ENCODE measurements around the gene CREBZF.
A peak's percentile ranks its signal among the peaks of the same experiment; 100 is the strongest.

The CREBZF gene

GRCh38 chr11:85685125-85685819, 20.3 kb upstream of the CREBZF start:
- no peaks in the 10 kb centered on the region for H4K20me1 ChIP-seq (ENCODE audit: insufficient read depth)
- H3K36me3 ChIP-seq (ENCODE audit: insufficient read depth), result no peaks in the 10 kb centered on the region
- no peaks in the 10 kb centered on the region for H3K27me3 ChIP-seq (ENCODE audit: insufficient read depth, low read depth)
- H2AFZ ChIP-seq (ENCODE audit: low read depth), result no peak overlapping the region
- no peaks in the 10 kb centered on the region for H3K79me2 ChIP-seq (ENCODE audit: insufficient read depth, low read depth)
- no peak overlapping the region for H3K9ac ChIP-seq
- TF ChIP-seq CTCF (conservative IDR thresholded peaks at IDR 0.05; ENCODE audit: low read depth, low read length), result no peak
- H3K27ac ChIP-seq, result no peak overlapping the region
- peaks cover 14% of the 10 kb centered on the region for H3K4me1 ChIP-seq (ENCODE audit: low read depth, poor library complexity, severe bottlenecking)
- H3K4me2 ChIP-seq, result no peak overlapping the region
- H3K4me3 ChIP-seq (IDR thresholded peaks at IDR 0.05; ENCODE audit: insufficient read depth, low read depth, low read length), result no peak overlapping the region

GRCh38 chr11:85682330-85683305, 17.7 kb upstream of the CREBZF start:
- H3K79me2 ChIP-seq (ENCODE audit: insufficient read depth, low read depth), result no peaks in the 10 kb centered on the region
- H3K9ac ChIP-seq, result peak overlapping the region; percentile 70
- H3K27me3 ChIP-seq (ENCODE audit: insufficient read depth, low read depth), result no peaks in the 10 kb centered on the region
- H3K4me3 ChIP-seq (IDR thresholded peaks at IDR 0.05; ENCODE audit: insufficient read depth, low read depth, low read length), result no peak overlapping the region
- H3K4me2 ChIP-seq, result peak overlapping the region; percentile 70
- no peaks in the 10 kb centered on the region for H4K20me1 ChIP-seq (ENCODE audit: insufficient read depth)
- peak overlapping the region; percentile 96 for H2AFZ ChIP-seq (ENCODE audit: low read depth)
- 0 out of 2 replicates have a peak overlapping the region, but pooled peaks have one; percentile 23 for H3K27ac ChIP-seq
- peaks cover 14% of the 10 kb centered on the region for H3K4me1 ChIP-seq (ENCODE audit: low read depth, poor library complexity, severe bottlenecking)
- H3K36me3 ChIP-seq (ENCODE audit: insufficient read depth), result no peaks in the 10 kb centered on the region
- TF ChIP-seq CTCF (conservative IDR thresholded peaks at IDR 0.05; ENCODE audit: low read depth, low read length), result no peak

- Histone ChIP-seq H4K20me1 (ENCODE audit: insufficient read depth) (no peaks in the 10 kb centered on the region), H3K4me1 (ENCODE audit: low read depth, poor library complexity, severe bottlenecking) (peaks cover 14% of the 10 kb centered on the region), H2AFZ (ENCODE audit: low read depth) (no peak overlapping the region), H3K27me3 (ENCODE audit: insufficient read depth, low read depth) (no peaks in the 10 kb centered on the region), H3K4me3 (IDR thresholded peaks at IDR 0.05; ENCODE audit: insufficient read depth, low read depth, low read length) (no peak overlapping the region), H3K79me2 (ENCODE audit: insufficient read depth, low read depth) (no peaks in the 10 kb centered on the region), H3K9ac (no peak overlapping the region), H3K4me2 (no peak overlapping the region), H3K27ac (no peak overlapping the region), H3K36me3 (ENCODE audit: insufficient read depth) (no peaks in the 10 kb centered on the region)
- no peak for TF ChIP-seq CTCF (conservative IDR thresholded peaks at IDR 0.05; ENCODE audit: low read depth, low read length)
Measured at GRCh38 chr11:85680897-85681296, 16.0 kb upstream of the CREBZF start.

- Histone ChIP-seq H3K4me2 (no peak overlapping the region), H3K27me3 (ENCODE audit: insufficient read depth, low read depth) (no peaks in the 10 kb centered on the region), H3K9ac (no peak overlapping the region), H3K4me3 (IDR thresholded peaks at IDR 0.05; ENCODE audit: insufficient read depth, low read depth, low read length) (no peak overlapping the region), H4K20me1 (ENCODE audit: insufficient read depth) (no peaks in the 10 kb centered on the region), H3K4me1 (ENCODE audit: low read depth, poor library complexity, severe bottlenecking) (peaks cover 14% of the 10 kb centered on the region), H2AFZ (ENCODE audit: low read depth) (no peak overlapping the region), H3K36me3 (ENCODE audit: insufficient read depth) (no peaks in the 10 kb centered on the region), H3K27ac (no peak overlapping the region), H3K79me2 (ENCODE audit: insufficient read depth, low read depth) (no peaks in the 10 kb centered on the region)
- no peak for TF ChIP-seq CTCF (conservative IDR thresholded peaks at IDR 0.05; ENCODE audit: low read depth, low read length)
Measured at GRCh38 chr11:85679576-85679975, 14.6 kb upstream of the CREBZF start.

Measured in KMS-11 (cell line).